C1 segment of cervical spinal cord (tissue), 14 donors: ENCODE measurements around the gene SH3TC1.

Experiments
- DNase-seq, 14 donors: peaks; one replicate each; lab custom pipeline; 2025; lab: John Stamatoyannopoulos, UW

The SH3TC1 gene

DNA sequence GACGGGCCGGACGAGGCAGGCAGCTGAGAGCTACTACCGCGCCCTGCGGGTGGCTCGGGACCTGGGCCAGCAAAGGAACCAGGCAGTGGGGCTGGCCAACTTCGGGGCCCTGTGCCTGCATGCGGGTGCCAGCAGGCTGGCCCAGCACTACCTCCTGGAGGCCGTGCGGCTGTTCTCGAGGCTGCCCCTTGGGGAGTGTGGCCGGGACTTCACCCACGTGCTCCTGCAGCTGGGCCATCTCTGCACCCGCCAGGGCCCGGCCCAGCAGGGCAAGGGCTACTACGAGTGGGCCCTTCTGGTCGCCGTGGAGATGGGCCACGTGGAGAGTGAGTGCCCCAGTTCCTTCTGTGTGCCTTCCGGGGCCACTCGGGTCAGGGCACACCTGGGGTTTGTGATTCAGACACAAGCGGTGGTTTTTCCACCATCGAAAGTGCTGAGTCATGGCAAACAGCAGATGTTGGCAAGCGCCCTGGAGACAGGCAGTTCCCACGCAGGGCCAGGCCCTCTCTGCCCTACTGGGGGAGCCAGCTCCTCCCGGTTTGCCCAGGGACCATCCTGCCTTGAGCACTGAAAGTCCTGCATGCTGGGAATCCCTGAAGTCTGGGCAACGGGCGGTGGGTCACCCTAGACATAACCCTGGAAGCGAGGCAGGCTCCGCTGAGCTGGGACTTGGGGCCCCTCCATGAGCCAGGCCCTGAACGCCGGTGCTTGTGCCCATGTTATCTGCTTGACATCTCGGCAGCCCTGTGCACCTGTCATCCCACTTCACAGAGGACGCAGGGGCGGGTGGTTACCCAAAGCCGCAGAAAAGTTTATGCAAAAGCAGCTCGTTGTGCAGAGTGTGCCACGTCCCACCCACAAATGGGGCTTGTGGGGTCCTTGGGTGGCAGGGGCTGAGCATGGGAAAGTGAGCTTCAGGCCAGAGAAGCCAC lies 29.5 kb downstream of the SH3TC1 start:
- DNase-seq: peak in 12 of 14 donors; percentile 19 to 82 (median 52)

DNA sequence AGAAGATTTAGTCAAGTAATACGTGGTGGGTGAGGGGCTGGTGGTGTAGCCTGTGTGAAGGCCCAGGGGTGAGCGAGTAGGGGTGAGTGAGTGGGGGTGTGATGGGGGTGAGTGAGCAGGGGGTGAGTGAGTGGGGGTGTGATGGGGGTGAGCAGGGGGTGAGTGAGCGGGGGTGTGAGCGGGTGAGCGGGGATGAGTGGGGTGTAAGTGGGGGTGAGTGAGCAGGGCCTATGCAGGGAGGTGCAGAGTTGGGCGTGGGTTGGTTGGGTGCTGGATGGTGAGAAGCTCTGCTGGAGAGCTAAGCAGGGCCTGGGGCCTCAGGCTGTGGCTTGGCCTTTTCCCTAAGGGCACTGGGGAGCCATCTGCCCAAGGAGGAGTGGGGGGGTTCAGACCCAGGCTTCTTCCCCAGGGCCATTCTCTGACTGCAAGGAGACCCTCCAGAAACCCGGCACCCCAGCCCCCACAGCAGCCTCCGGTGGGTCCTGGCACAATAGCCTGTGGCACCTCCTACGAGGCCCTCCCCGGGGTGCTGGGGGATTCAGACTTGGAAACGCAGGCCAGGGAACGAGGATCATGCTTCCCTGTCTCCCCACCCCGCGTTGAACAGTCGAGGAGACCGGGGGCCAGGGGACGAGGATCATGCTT lies 30.4 kb downstream of the SH3TC1 start:
- DNase-seq: no peak

- DNase-seq: no peak
Observed at GRCh38 chr4:8230033-8230432, 30.9 kb downstream of the SH3TC1 start.

DNA sequence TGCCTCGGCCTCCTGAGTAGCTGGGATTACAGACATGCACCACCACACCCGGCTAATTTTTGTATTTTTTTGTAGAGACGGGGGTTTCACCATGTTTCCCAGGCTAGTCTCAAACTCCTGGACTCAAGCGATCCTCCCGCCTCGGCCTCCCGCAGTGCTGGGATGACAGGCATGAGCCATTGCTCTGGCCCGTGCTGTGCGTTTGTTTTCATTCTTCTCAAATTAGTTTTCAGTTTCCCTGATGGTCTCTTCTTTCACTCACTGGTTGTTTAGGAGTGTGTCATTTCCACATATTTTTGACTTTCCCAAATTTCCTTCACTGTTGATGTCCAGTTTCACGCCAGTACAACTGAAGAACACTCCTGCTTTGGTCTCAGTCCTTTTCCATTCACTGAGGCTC lies 31.8 kb downstream of the SH3TC1 start:
- DNase-seq: no peak

DNA sequence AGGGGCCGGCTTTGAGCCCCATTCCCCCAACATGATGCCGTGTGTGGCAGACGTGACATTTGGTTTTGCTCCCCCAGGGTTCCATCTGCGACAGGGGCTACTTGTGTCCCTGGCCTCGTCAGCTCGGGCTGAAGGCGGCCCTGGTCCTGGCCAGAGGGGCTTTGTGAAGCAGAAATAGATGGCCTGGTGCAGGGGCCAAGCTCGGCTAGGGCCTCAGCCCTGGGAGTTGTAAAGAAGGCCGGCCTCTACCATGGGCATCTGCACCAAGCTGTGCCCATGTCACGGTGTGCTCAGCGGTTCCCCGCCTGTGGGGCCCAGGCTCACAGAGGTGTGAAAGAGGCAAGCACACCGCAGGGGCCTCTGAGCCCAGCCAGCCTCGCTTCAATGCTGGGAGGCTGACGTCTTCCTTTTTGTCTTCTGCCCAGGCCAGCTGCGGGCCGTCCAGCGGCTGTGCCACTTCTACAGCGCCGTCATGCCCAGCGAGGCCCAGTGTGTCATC lies 32.5 kb downstream of the SH3TC1 start:
- DNase-seq: no peak

- DNase-seq: no peak
Observed at GRCh38 chr4:8232748-8233147, 33.7 kb downstream of the SH3TC1 start.

- DNase-seq: no peak
Observed at GRCh38 chr4:8233672-8234484, 34.8 kb downstream of the SH3TC1 start.

- no peak for DNase-seq
Observed at GRCh38 chr4:8234715-8235114, 35.6 kb downstream of the SH3TC1 start.

DNA sequence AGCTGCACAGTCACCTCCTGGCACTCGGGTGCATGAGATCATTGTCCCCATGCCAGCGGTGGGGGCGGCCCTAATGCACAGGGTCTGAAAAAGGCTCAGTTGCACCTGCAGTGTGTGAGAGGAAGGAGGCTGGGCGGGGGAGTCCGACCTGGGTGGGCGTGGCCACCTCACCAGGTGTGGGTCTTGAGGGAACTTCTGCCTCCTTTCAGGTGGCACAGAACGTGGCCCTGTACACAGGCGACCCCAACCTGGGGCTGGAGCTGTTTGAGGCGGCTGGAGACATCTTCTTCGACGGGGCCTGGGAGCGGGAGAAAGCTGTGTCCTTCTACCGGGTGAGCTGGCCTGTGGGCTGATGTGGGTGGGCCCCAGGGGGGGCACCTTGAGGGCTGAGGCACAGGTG lies 36.1 kb downstream of the SH3TC1 start:
- no peak for DNase-seq

GRCh38 chr4:8235686-8236085 lies 36.6 kb downstream of the SH3TC1 start:
- DNase-seq: no peak

DNA sequence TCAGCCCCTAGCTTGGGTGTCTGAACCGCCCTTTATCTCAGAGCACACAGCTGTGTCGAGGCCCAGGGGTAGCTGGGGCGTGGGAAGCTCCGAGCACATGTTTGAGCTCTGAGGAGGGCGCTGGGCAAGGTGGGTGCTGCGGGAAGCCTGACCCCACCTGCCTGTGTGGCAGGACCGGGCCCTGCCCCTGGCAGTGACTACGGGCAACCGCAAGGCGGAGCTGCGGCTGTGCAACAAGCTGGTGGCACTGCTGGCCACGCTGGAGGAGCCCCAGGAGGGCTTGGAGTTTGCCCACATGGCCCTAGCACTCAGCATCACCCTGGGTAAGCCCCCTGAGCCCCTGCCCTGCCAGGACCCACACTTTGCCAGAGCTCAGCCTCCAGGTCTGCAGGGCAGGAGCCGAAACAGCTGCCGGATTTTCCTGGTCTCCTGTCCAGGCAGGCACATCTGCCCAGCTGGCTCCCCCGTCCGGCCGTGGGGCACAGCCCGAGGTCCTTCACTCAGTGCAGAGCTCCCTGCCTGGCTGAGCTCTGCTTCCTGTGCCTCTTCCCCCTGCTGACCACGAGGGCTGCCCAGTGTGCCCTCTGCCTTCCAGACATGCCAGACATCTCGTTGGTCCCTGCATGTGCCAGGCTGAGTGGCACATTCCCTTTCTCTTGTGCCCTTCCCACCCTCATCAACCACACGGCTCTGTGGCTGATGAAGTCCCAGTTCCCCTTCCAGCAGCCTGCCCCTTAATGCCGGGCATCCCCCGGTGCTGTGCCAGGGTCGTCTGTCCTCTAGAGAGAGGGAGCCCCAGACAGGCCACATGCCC lies 37.2 kb downstream of the SH3TC1 start:
- DNase-seq: no peak

- DNase-seq: no peak
Observed at GRCh38 chr4:8236920-8237195, 37.8 kb downstream of the SH3TC1 start.

DNA sequence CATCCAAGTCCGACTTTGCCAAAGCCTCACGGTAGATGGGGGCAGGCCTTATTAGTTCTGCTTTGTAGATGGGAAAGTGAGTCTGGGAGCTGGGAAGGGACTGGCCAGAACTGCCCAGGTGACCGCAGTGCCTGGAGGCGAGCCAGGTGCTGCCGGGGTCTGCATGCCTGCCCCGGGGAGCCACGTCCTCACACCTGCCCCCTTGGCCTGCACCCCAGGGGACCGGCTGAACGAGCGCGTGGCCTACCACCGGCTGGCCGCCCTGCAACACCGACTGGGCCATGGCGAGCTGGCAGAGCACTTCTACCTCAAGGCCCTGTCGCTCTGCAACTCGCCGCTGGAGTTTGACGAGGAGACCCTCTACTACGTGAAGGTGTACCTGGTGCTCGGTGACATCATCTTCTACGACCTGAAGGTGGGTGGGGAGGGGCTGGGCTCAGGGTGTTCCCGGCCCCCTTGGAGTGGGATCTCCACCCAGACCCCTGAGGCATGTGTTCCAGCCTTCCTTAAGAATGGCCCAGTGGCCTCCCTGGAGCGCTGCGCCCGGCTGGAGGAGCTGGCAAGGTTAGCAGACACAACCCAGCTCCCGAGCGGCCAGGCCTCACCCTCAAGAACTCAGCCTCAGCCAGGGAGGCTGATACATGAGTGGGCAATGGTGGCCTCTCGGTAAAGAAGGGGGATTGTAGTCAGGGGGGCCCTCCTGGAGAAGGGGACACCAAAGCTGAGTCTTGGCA lies 38.3 kb downstream of the SH3TC1 start:
- no peak for DNase-seq

DNA sequence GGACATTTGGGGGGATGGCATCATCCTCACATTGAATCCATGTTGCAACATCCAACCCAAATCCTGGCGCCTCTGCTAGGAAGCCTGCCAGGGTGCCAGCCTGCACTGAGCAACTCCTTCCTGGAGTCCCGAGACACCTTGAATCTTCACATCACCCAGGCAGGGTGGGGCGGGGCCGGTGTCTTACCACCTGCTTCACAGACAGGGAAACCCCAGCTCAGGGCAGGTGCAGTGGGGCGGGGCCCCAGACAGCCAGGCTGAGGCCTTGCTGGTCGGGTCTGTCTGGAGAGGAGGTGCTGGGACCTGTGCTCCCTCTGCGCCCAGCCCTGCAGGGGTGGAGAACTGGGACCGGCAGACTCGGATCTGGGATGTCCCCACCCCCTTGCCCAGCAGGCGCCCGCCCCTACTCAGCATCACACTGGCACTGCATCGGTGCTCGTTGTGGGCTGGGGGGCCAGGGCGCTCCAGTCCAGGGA lies 39.0 kb downstream of the SH3TC1 start:
- no peak for DNase-seq

GRCh38 chr4:8238515-8239053 lies 39.5 kb downstream of the SH3TC1 start:
- DNase-seq: no peak

DNA sequence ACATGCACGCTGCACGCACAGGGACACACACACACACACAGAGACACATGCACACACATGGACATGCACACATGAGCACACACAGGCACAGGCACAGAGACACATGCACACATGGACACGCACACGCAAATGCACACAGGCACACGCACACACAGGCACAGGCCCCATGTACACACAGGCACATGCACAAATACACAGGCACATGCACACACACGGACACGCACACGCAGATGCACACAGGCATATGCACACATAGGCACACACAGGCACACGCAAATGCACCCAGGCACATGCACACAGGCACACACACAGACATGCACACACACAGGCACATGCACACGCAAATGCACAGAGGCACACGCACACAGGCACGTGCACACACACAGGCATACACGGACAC lies 40.1 kb downstream of the SH3TC1 start:
- DNase-seq: no peak

- no peak for DNase-seq
Observed at GRCh38 chr4:8239661-8240060, 40.6 kb downstream of the SH3TC1 start.

GRCh38 chr4:8240211-8241041 lies 41.3 kb downstream of the SH3TC1 start:
- DNase-seq: no peak

DNA sequence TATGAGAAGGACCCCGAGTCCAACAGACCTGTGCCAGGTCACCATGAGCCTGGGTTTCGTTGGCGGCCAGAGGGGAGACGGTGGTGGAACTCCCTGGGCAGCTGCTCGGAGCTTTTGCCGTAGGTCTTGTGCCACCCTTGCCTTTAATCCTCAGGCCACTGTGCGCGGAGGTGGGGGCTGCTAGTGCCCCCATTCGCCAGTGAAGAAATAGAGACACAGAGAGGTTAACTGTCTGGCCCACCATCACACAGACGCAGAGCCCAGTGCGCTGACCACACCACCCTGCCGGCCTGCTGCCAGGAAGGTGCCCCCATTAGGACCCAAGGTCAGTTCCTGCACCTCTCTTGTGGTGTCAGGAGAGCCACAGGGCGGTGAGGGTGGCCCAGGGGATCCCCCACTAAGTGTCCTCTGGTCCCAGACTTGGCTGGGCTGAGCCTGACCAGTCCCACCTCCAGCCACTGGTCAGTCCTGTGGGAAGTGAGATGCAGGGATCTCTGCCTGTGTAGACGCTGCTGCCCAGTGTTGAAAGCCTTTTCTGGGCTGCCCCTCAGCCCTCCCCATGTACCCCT lies 42.2 kb downstream of the SH3TC1 start:
- DNase-seq: no peak
